DND-41 (cell line): ENCODE results near the gene DPP6.

Experiments
- ATAC-seq: fragments of 200-7000 bp; cut with Tn5 transposase; 3 replicates; pipeline ENCODE4 v1.9.1; 2021; ENCODE audit warnings: low read depth; ENCODE audit not compliant: insufficient read depth
- DNase-seq: peaks from one replicate; pipeline ENCODE4 v3.0.0-alpha.2; 2020
- H2AFZ ChIP-seq: 2 replicates; pipeline ENCODE4 v1.6.0; 2012; ENCODE audit warnings: low read depth, low read length
- H3K27ac ChIP-seq: 2 replicates; pipeline ENCODE4 v1.5.1; 2012; ENCODE audit warnings: low read length, inconsistent platforms
- H3K27me3 ChIP-seq: fragments of 200-600 bp; sonication (generic); 2 replicates; pipeline ENCODE4 v1.6.0; 2012; ENCODE audit warnings: low read length, mild to moderate bottlenecking, inconsistent platforms; ENCODE audit not compliant: insufficient read depth, poor library complexity
- H3K36me3 ChIP-seq: 2 replicates; pipeline ENCODE4 v1.5.1; 2012; ENCODE audit warnings: low read length, inconsistent platforms; ENCODE audit not compliant: insufficient read depth
- H3K4me1 ChIP-seq: 2 replicates; pipeline ENCODE4 v1.5.1; 2012; ENCODE audit warnings: mild to moderate bottlenecking, low read length; ENCODE audit not compliant: insufficient read depth
- H3K4me2 ChIP-seq: 2 replicates; pipeline ENCODE4 v1.6.0; 2012; ENCODE audit warnings: mild to moderate bottlenecking, moderate library complexity, low read length, inconsistent platforms; ENCODE audit not compliant: insufficient read depth
- H3K4me3 ChIP-seq, 2 experiments: fragments of 200-600 bp in 1 of 2; shearing (Covaris generic) in 1 of 2; 2 replicates each; pipeline ENCODE4 v1.5.1; 2012 to 2016; ENCODE audit warnings: inconsistent platforms in 2 of 2, low read length in 2 of 2, mild to moderate bottlenecking in 2 of 2, low read depth in 1 of 2, moderate library complexity in 1 of 2
- H3K79me2 ChIP-seq: 2 replicates; pipeline ENCODE4 v1.6.0; 2012; ENCODE audit warnings: low read length, inconsistent platforms; ENCODE audit not compliant: insufficient read depth
- H3K9ac ChIP-seq: 2 replicates; pipeline ENCODE4 v1.6.0; 2012; ENCODE audit warnings: low read depth, mild to moderate bottlenecking, inconsistent platforms, low read length, moderate library complexity
- H3K9me3 ChIP-seq: 2 replicates; pipeline ENCODE4 v1.5.1; 2012; ENCODE audit warnings: low read length, moderate library complexity, mild to moderate bottlenecking, inconsistent platforms; ENCODE audit not compliant: insufficient read depth, severe bottlenecking
- H4K20me1 ChIP-seq: 2 replicates; pipeline ENCODE4 v1.6.0; 2012; ENCODE audit warnings: low read length; ENCODE audit not compliant: insufficient read depth
- EZH2 ChIP-seq: IDR thresholded peaks from 3 replicates; pipeline ENCODE4 v1.6.1; 2012; ENCODE audit warnings: borderline replicate concordance, low read depth, mild to moderate bottlenecking, moderate library complexity, low read length, inconsistent platforms; ENCODE audit not compliant: severe bottlenecking
- TF ChIP-seq, protein P1 (sequence below): IDR thresholded peaks from 2 replicates; pipeline ENCODE4 v1.5.1; 2012; ENCODE audit warnings: borderline replicate concordance, low read length, moderate library complexity, mild to moderate bottlenecking; ENCODE audit not compliant: poor library complexity, severe bottlenecking; ENCODE audit errors: extremely low read depth

Gene DPP6

DNA sequence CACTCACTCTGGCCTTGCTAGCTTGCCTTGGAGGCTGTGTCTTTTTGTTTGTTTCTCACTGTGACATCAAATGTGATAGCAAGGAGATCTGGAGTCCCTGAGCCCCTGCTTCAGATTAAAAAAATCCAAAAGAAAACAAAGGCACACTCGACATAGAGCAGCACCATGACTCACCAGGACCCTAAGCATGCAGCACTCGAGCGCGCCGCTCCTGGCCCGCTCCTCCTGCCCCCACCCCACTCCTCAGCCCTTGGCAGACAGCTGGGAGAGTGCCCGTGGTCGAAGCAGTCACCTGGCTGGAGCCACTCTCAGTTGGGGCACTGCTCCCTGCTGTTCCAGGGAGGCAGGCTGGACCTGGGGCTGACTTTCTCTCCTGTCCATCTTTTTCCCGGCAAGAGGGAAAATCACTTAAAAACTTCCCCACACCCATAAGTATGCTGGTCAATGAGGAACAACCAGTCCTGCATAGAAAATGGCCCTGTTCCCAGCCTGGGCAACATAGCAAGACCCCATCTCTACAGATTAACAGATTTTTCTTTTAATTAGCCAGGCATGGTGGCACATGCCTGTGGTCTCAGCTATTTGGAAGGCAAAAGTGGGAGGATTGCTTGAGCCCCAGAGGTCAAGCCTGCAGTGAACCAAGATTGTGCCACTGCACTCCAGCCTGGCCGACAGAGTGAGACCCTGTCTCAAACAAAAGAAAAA, 822.4 kb downstream of the DPP6 start:
- no peak overlapping the region for H3K9ac ChIP-seq
- no peaks in the 10 kb centered on the region; the same call in 1 of the 2 replicates for H4K20me1 ChIP-seq
- no peak for TF ChIP-seq EZH2
- TF ChIP-seq, protein P1, sequence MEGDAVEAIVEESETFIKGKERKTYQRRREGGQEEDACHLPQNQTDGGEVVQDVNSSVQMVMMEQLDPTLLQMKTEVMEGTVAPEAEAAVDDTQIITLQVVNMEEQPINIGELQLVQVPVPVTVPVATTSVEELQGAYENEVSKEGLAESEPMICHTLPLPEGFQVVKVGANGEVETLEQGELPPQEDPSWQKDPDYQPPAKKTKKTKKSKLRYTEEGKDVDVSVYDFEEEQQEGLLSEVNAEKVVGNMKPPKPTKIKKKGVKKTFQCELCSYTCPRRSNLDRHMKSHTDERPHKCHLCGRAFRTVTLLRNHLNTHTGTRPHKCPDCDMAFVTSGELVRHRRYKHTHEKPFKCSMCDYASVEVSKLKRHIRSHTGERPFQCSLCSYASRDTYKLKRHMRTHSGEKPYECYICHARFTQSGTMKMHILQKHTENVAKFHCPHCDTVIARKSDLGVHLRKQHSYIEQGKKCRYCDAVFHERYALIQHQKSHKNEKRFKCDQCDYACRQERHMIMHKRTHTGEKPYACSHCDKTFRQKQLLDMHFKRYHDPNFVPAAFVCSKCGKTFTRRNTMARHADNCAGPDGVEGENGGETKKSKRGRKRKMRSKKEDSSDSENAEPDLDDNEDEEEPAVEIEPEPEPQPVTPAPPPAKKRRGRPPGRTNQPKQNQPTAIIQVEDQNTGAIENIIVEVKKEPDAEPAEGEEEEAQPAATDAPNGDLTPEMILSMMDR: no peak
- H3K9me3 ChIP-seq: no peaks in the 10 kb centered on the region
- H3K4me1 ChIP-seq: no peaks in the 10 kb centered on the region
- no peak overlapping the region for H3K4me3 ChIP-seq
- H3K36me3 ChIP-seq: no peaks in the 10 kb centered on the region
- no peak for ATAC-seq
- H2AFZ ChIP-seq: no peak overlapping the region
- no peak overlapping the region for H3K27ac ChIP-seq
- H3K27me3 ChIP-seq: no peaks in the 10 kb centered on the region
- no peak overlapping the region for H3K4me2 ChIP-seq
- no peaks in the 10 kb centered on the region for H3K79me2 ChIP-seq
- no peak for DNase-seq

DNA sequence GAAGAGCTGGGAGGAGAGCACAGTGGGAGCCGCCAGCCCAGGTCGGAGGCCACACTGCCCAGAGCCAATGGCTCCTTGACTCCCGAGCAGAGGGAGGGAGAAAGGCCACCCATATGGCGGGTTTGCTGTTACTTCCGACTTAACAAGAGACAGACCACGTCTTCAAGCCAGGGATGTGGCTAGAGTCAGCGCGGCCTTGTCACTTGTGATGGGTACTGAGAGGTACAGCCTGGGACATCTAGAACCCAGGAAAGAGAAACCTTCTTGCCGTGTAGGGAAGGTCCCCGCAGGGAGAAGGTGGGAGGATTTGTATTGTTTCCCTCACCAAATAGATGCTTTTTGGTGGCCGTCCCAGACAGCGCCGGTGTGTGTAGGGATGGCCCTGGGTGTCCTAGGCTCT, 823.1 kb downstream of the DPP6 start:
- Histone ChIP-seq H3K4me2 (no peak overlapping the region), H3K79me2 (no peaks in the 10 kb centered on the region), H3K4me1 (no peaks in the 10 kb centered on the region), H3K4me3 (no peak overlapping the region), H3K27me3 (no peaks in the 10 kb centered on the region), H3K27ac (no peak overlapping the region), H2AFZ (no peak overlapping the region), H3K36me3 (no peaks in the 10 kb centered on the region), H4K20me1 (no peaks in the 10 kb centered on the region; the same call in 1 of the 2 replicates), H3K9me3 (no peaks in the 10 kb centered on the region), H3K9ac (no peak overlapping the region)
- DNase-seq: no peak
- no peak for ATAC-seq
- TF ChIP-seq, protein P1: no peak

DNA sequence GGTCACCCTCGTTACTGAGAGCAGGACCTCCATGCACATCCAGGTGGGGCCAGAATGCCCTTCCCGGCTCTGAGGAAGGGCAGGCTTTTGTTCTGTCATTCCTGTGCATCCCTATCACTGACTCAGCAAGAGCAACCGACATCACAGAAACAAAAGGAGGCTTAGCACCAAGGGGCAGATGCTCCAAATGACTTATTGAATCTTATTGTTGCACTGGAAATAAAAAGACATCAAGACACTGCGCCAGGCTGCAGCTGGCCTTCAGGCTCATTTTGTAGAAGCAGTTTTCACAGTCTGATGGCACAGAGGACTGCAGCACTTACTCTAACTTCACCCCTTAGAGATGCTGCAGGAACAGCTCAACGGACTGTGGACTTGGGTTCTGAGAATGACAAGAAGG, 824.3 kb downstream of the DPP6 start:
- Histone ChIP-seq H4K20me1 (no peaks in the 10 kb centered on the region; the same call in 1 of the 2 replicates), H3K4me2 (no peak overlapping the region), H2AFZ (no peak overlapping the region), H3K27me3 (no peaks in the 10 kb centered on the region), H3K27ac (no peak overlapping the region), H3K79me2 (no peaks in the 10 kb centered on the region), H3K36me3 (no peaks in the 10 kb centered on the region), H3K4me1 (no peaks in the 10 kb centered on the region), H3K4me3 (no peak overlapping the region), H3K9me3 (no peaks in the 10 kb centered on the region), H3K9ac (no peak overlapping the region)
- DNase-seq (no peak), ATAC-seq (no peak)
- TF ChIP-seq EZH2: no peak
- TF ChIP-seq, protein P1: no peak

DNA sequence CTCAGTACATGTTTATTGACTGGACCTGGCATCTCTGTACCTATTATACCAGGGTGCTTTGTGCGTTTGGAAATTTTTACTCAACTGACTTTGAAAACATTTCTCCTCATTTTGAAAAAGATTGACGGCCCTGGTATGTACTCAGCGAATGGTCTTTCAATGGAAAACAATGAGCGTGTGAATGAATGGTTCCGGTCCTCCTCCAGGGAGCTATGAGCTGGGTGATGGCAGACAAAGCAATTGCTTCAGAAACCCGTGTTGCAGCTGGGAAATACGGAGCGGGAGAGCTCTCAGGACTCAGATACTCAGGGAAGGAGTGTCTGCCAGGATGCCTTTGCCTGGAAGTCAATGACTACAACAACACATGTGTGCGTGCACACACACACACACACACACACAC, 824.8 kb downstream of the DPP6 start:
- Histone ChIP-seq H3K9ac (no peak overlapping the region), H4K20me1 (no peaks in the 10 kb centered on the region; the same call in 1 of the 2 replicates), H3K4me1 (no peaks in the 10 kb centered on the region), H3K27ac (no peak overlapping the region), H2AFZ (no peak overlapping the region), H3K27me3 (no peaks in the 10 kb centered on the region), H3K79me2 (no peaks in the 10 kb centered on the region), H3K36me3 (no peaks in the 10 kb centered on the region), H3K4me3 (no peak overlapping the region), H3K9me3 (no peaks in the 10 kb centered on the region), H3K4me2 (no peak overlapping the region)
- DNase-seq (no peak), ATAC-seq (no peak)
- no peak for TF ChIP-seq EZH2
- TF ChIP-seq, protein P1: no peak
